ENCODE results near the gene PPFIA1. TPM values are rescaled to one million over a fixed set of nuclear protein-coding genes. Genes with fewer than 3 reads are reported as not detected.
"Not testable (repeated sequence)": the region's sequence is repeated elsewhere in the genome, so short reads cannot be mapped to it uniquely, and the experiment has no call there.

The PPFIA1 gene
- total RNA-seq, 1 experiment from 2014 or later, result 19.8 TPM

DNA sequence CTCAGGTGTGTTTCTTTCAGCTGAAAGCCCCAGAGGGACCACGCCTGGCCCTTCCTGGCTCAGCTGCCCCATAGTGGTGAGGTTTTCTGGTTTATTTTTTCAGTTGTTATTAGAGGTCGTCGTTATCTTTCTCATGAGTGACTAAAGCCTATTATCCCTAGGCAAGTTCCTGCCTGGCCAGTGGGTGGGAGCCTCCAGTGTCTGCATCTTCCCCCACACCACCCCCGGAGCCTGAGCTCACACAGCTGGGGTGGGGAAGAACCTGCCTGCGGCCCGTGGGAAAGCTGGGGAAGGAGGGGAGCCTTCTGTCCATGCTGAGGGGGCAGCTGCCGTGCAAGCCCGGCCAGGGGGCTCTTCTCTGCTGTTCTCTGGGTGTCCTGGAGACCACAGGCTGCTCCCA lies 24.3 kb upstream of the PPFIA1 start:
- no peaks in the 10 kb centered on the region for H3K27me3 ChIP-seq
- H3K9me3 ChIP-seq, result peaks cover 2% of the 10 kb centered on the region; the same call in 1 of the 2 replicates
- H3K36me3 ChIP-seq, result no peaks in the 10 kb centered on the region
- H3K4me3 ChIP-seq, result no peak overlapping the region
- DNase-seq, result no peak

DNA sequence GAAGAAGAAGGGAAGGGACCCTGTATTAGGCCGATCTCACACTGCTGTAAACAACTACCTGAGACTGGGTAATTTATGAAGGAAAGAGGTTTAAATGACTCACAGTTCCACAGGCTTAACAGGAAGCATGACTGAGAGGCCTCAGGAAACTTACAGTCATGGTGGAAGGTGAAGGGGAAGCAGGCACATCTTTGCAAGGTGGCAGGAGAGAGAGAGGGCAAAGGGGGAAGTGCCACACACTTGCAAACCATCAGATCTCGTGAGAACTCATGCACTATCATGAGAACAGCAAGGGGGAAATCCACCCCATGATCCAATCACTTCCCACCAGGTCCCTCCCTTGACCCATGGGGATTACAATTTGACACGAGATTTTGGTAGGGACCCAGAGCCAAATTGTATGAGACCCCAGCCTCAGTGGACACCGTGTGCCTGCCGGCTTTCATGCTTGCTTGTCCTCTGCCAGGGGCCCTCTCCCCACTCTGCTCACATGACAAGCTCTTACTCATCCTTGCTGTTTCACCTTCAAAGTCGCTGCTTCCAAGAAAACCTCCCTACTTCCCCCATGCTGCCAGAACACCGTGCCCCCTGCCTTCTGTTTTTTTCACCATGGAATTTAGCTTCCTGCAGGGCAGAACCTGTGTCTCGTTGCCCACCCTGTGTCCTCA lies 23.3 kb upstream of the PPFIA1 start:
- no peak overlapping the region for H3K4me3 ChIP-seq
- DNase-seq, result peak; percentile 50
- H3K36me3 ChIP-seq, result no peaks in the 10 kb centered on the region
- H3K9me3 ChIP-seq, result peaks cover 2% of the 10 kb centered on the region; the same call in 1 of the 2 replicates
- H3K27me3 ChIP-seq, result no peaks in the 10 kb centered on the region

DNA sequence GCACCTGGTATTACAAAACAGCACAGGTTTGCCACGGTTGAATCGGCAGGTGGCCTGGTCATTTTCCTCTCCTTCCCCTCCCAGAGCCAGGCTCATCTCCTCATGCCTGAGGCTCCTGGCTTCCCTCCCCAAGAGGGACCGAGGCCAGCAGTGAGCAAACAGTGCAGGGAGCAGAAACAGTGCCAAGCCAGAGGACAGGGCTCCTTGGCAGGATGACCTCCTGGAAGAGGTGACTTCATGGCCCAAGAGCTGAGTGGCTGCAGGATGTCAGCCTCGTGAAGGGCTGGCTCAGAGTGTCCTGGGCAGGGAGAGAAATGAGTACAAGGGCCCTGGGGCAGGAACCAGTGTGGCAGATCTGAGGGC lies 22.8 kb upstream of the PPFIA1 start:
- H3K36me3 ChIP-seq, result no peaks in the 10 kb centered on the region
- DNase-seq, result peak; percentile 83
- H3K27me3 ChIP-seq, result no peaks in the 10 kb centered on the region
- H3K9me3 ChIP-seq, result peaks cover 2% of the 10 kb centered on the region; the same call in 1 of the 2 replicates
- H3K4me3 ChIP-seq, result no peak overlapping the region

DNA sequence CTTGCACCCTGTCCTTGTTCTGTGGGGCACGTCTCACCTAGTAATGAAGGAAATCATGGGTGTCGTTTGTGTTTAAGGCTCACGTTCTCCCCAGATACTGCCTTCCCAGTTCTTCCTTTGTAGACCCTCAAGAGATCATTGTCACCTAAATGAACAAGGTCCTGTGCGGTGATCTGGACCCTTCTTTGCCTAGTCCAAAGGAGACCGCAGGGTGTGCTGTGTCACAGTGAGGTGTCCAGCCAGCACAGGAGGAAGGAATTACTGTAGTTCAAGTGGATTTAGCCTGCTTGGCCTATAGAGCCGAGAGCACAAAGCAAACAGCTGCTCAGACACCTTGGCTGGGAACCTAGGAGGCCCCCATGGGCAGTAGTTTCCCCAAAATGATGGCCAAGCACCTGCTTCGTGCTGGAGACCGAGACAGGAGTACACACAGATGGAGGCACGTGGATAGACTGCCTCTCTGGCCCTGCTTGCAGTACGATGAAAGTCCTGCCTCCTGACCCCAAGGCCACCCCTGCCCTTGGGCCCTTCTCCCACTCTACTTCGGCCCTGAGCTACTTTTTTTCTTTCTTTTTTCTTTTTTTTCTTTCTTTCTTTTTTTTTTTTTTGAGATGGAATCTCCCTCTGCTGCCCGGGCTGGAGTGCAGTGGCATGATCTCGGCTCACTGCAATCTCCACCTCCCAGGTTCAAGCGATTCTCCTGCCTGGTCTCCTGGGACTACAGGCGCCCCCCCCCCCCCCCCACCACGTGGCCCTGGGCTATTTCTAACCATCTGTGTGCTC lies 19.4 kb upstream of the PPFIA1 start:
- Histone ChIP-seq H3K4me3 (no peak overlapping the region), H3K9me3 (no peaks in the 10 kb centered on the region), H3K36me3 (no peaks in the 10 kb centered on the region), H3K27me3 (no peaks in the 10 kb centered on the region)
- DNase-seq, result no peak

DNA sequence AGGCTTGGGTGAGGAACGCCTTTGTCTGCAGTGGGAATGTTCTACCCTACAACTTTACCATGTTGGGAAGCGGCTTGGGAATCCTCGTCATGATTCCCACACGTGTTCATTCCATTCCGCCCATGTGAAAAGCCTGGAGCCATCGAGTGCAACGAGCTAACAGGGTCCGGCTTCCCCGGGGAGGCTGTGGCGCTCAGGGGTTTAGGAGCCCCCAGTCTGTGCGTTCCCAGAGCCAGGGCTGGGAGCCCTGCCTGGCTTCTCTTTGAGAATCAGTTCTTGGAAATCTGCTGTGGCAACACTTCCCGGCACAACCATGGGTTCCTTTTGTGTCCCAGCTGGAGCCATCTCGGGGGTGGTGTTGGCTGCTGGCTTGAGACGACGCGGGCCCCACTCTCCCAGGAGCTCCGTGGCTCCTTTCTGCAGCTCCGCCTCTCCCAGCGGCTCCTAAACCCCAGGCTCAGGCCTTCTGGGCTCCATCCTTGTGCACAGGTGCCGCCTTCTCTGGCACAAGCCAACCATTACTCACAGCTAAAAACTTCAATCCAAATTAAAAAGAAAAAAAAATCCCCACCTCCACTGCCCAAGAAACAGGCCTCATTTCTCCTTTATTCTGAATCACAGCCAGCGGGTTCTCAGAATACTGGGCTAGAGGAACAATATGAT lies 18.7 kb upstream of the PPFIA1 start:
- H3K36me3 ChIP-seq, result no peaks in the 10 kb centered on the region
- H3K27me3 ChIP-seq, result no peaks in the 10 kb centered on the region
- H3K9me3 ChIP-seq, result no peaks in the 10 kb centered on the region
- no peak overlapping the region for H3K4me3 ChIP-seq
- peak; percentile 42 for DNase-seq

DNA sequence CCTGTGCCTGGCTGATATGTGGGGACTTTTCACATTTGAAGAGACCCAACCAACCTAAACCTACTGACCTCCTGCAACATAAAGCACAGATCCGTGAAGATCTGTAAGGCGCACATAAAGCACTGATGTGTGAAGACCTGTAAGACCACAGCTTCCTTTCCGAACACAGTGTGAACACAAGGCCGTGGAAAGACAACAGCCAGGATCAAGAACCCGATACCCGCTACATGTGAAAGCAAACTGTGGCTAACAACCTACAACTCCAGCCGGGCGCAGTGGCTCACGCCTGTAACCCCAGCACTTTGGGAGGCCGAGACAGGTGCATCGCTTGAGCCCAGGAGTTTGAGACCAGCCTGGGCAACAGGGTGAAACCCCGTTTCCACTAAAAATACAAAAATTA lies 17.6 kb upstream of the PPFIA1 start:
- DNase-seq, result no peak
- Histone ChIP-seq H3K4me3 (no peak overlapping the region), H3K36me3 (no peaks in the 10 kb centered on the region), H3K27me3 (no peaks in the 10 kb centered on the region), H3K9me3 (no peaks in the 10 kb centered on the region)

DNA sequence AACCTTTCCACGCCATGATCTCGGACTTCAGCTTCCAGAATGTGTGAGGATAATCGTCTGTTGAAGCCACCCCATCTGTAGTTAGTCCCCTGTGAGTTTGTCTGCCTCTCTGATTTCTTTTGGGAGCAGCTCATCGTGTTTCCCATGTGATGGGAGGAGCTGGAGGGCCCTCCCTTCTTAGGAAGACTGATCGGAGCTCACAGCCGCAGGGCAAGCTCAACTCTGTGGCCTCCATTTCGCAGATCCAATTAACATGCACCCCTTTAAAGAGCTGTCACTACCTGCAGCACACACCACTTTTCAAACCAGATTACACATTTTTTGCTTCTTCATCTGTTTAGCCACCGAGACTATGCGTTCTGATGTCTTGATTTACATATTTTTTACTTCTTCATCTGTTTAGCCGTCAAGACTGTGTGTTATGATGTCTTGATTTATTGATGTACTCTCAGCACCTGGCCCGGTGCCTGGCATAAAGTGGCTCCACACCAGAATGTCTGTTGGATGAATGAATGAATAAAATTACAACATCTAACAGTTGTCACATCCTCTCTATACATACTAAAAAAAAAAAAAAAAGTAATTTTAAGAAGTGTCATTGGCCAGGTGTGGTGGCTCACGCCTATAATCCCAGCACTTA lies 14.9 kb upstream of the PPFIA1 start:
- Histone ChIP-seq H3K9me3 (no peaks in the 10 kb centered on the region), H3K27me3 (no peaks in the 10 kb centered on the region), H3K36me3 (no peaks in the 10 kb centered on the region), H3K4me3 (no peak overlapping the region)
- no peak for DNase-seq

DNA sequence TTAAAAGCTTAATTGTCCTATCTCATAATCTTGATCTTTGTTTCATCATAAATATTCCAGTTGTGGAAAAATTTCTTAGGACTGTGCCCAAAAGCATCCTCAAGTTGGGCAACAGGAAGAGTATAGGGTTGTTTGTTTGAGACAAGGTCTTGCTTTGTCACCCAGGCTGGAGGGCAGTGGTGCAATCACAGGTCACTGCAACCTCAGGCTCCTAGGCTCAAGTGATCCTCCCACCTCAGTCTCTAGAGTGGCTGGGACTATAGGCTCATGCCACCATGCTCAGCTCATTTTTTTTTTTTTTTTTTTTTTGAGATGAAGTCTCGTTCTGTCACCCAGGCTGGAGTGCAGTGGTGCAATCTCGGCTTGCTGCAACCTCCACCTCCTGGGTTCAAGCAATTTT lies 11.4 kb upstream of the PPFIA1 start:
- not testable (repeated sequence) for DNase-seq, H3K27me3 ChIP-seq, H3K4me3 ChIP-seq, H3K9me3 ChIP-seq, H3K36me3 ChIP-seq

DNA sequence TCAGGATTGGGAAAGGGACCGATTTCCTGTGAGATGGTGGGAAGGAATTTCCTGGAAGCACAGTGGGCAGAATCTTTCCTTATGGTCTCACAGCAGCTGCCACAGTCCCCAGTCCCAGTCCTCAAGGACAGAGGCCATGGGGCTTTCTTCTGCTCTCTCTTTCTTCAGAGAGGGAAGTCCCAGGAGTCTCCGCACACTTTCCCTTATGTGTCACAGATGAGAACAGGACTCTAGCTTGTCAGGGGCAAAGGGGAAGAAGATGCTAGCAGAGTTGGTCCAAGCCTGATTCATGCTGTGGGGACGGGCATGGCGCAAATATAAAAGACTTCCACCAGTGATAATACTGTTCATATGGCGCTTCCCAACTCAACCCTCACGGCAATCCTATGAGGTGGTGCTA lies 7.5 kb upstream of the PPFIA1 start:
- peaks cover 20% of the 10 kb centered on the region; the same call in 1 of the 2 replicates for H3K27me3 ChIP-seq
- no peaks in the 10 kb centered on the region for H3K36me3 ChIP-seq

DNA sequence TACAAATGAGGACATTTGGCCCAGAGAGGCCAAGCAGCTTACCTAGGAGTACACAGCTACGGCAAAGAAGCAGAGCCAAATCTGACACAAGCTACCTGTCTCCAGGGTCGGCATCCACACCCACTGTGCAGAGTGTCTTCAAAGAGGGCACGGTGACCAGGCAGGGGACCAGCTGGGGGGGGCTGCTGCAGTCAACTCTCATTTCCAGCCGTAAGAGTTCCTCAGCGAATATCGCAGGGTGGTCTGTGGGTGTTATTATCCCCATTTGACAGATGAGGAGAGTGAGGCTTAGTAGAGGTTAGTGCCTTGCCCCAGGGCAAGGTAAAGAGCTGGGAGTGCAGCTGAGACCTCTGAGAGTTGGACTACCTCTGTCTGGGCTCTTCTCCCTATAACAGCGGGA lies 7.1 kb upstream of the PPFIA1 start:
- Histone ChIP-seq H3K27me3 (peaks cover 20% of the 10 kb centered on the region; the same call in 1 of the 2 replicates), H3K36me3 (no peaks in the 10 kb centered on the region), H3K9me3 (no peaks in the 10 kb centered on the region), H3K4me3 (no peak overlapping the region)
- DNase-seq, result no peak

More for the DNA sequence above, 7.5 kb upstream of the PPFIA1 start:
- Histone ChIP-seq H3K9me3 (no peaks in the 10 kb centered on the region), H3K4me3 (no peak overlapping the region)
- no peak for DNase-seq

DNA sequence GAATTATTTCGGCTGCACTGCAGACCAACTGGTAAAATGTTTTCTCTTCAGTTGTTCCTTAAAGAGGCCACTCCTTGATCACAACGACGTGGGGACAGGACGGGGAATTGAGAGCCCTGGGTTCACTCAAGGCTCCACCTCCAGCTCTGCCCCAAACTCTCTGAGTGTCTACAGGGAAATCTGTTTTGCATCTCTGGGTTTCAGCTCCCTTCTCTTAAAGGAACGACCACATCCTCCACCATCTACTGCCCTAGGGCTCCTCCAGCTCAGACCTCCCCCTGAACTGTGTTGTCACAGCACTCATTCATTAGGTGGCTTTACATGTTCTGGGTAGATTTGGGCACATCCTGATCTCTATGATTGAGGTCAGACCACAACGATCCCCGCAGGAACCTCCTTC lies 5.1 kb upstream of the PPFIA1 start:
- no peaks in the 10 kb centered on the region for H3K9me3 ChIP-seq
- H3K4me3 ChIP-seq, result no peak overlapping the region
- peaks cover 23% of the 10 kb centered on the region for H3K27me3 ChIP-seq
- DNase-seq, result no peak
- H3K36me3 ChIP-seq, result no peaks in the 10 kb centered on the region

DNA sequence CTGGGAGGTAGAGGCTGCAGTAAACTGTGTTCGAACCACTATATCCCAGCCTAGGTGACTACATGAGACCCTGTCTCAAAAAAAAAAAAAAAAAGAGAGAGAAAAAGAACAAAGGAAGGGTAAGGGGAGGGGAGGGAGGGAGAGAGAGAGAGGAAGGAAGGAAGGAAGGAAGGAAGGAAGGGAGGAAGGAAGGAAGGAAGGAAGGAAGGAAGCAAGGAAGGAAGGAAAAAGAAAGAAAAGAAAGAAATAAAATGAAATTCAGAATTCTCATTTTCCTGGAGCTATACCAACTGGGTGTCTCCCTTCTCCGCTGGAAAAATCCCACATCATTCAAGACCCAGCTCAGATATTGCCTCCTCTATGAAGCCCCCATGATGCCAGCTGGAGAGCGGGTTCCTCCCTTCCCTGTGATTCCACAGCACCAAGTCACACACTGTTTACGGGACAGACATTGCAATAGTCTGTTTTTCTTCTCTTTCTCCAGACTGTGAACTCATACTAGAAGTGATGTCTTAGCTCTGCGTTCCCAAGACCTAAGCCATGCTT lies 3.0 kb upstream of the PPFIA1 start:
- H3K4me3 ChIP-seq, result no peak overlapping the region
- no peaks in the 10 kb centered on the region for H3K9me3 ChIP-seq
- peaks cover 23% of the 10 kb centered on the region for H3K27me3 ChIP-seq
- no peak for DNase-seq
- H3K36me3 ChIP-seq, result peaks cover 8% of the 10 kb centered on the region

DNA sequence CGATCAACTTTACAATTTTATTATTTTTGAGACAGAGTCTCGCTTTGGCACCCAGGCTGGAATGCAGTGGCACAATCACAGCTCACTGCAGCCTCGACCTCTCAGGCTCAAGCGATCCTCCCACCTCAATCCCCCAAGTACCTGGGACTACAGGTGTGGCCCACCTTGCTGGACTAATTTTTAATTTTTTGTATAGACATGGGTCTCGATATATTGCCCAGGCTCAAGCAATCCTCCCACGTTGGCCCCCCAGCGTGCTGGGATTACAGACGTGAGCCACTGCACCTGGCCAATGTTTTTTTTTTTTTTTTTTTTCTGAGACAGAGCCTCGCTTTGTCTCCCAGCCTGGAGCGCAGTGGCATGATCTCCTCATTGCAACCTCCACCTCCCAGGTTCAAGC lies 2.0 kb upstream of the PPFIA1 start:
- H3K36me3 ChIP-seq, result peaks cover 18% of the 10 kb centered on the region
- peaks cover 23% of the 10 kb centered on the region for H3K27me3 ChIP-seq
- no peaks in the 10 kb centered on the region for H3K9me3 ChIP-seq
- DNase-seq, result no peak
- no peak overlapping the region for H3K4me3 ChIP-seq

DNA sequence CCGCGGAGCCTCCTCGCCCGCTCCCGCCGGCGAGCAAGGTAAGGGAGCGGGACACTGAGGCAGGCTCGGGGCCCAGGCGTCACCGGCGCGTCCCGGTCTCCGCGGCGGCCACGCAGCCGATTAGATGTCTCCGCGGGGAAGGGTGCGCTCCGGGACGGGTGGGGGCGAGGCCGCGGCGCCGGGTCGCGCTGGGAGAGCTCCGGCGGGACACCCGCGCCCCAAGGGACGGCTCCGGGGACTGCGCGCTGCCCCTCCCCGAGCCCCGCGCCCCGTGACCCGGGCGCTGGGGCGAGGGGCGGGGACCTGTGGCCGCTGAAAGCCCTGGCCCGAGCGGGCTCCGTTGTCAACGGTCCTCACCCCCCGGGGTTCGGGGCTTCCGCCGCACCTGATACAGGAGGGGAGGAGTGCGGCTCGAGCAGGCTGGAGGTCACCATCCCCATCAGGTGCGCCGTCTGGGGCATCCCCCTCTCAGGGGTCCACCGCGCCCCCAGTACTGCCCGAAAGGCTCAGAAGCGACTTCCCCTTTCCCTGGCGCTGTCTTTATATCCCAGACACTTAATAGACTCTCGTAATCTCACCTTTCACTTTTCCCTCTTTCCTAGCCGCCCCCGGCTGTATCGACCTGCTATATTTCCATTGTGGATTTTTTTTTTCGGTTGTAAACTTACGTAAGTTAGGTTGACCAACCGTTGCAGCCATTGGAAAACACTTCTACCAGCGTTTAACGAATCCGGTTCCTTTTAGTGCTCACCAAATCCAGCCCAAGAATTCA lies 573 bp downstream of the PPFIA1 start:
- Histone ChIP-seq H3K36me3 (peaks cover 38% of the 10 kb centered on the region), H3K9me3 (no peaks in the 10 kb centered on the region), H3K4me3 (peak overlapping the region; percentile 78), H3K27me3 (peaks cover 14% of the 10 kb centered on the region)
- DNase-seq, result peak; percentile 31

DNA sequence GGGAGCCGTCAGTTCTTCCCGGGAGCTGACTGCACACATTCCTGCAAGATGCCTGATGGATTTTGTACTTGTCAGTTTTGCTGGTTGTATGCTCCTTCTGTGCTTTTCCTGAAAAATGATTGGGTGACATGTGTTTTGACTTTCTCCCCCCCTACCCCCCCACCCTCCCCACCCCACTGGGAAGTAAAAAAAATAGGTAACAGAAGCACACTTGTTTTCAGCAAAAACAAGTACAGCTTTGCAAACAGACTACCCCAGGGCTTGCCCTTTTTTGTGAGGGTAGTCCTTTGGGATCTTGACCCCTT lies 1.1 kb downstream of the PPFIA1 start:
- Histone ChIP-seq H3K27me3 (peaks cover 10% of the 10 kb centered on the region), H3K4me3 (peak overlapping the region; percentile 78), H3K36me3 (peaks cover 42% of the 10 kb centered on the region), H3K9me3 (no peaks in the 10 kb centered on the region)
- DNase-seq, result no peak

DNA sequence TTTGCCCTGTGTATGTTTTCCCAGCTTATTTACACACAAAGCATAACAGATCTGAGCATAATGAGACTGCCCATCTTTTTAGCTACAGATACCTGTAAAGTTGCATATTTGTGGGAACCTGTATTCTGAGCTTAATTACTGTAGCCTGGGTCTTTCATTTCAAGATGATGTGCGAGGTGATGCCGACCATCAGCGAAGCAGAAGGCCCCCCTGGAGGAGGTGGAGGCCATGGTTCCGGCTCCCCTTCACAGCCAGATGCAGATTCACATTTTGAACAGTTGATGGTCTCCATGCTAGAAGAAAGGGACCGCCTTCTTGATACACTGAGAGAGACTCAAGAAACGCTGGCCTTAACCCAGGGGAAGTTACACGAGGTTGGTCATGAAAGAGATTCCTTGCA lies 1.5 kb downstream of the PPFIA1 start:
- H3K36me3 ChIP-seq, result peaks cover 42% of the 10 kb centered on the region
- no peak for DNase-seq
- H3K9me3 ChIP-seq, result no peaks in the 10 kb centered on the region
- H3K27me3 ChIP-seq, result peaks cover 6% of the 10 kb centered on the region
- H3K4me3 ChIP-seq, result 0 out of 2 replicates have a peak overlapping the region, but pooled peaks have one; percentile 7

All from MG63 (cell line).